Activated CD4-positive, alpha-beta T cell treated with anti-CD3 and anti-CD28 coated beads, Interleukin-10, Interleukin-2, amounts not matched to agents 100 ng/mL and 50 ng/mL, durations not matched to agents 16 hours and 8 hours (primary cell): ENCODE data around the gene GAS7.
A peak's percentile ranks its signal among the peaks of the same experiment; 100 is the strongest.

Experiments
- DNase-seq: peaks from one replicate; pipeline ENCODE4 v3.0.0-alpha.2; 2020

Gene GAS7

GRCh38 chr17:9973669-9974447, 224.5 kb downstream of the GAS7 start:
- no peak for DNase-seq

GRCh38 chr17:9971991-9972390, 226.4 kb downstream of the GAS7 start:
- DNase-seq = no peak

- no peak for DNase-seq
Measured at GRCh38 chr17:9969301-9969935, 229.0 kb downstream of the GAS7 start.

- DNase-seq = no peak
Measured at GRCh38 chr17:9968881-9969280, 229.5 kb downstream of the GAS7 start.

GRCh38 chr17:9968008-9968407, 230.4 kb downstream of the GAS7 start:
- peak; percentile 3 for DNase-seq

GRCh38 chr17:9959377-9959981, 238.9 kb downstream of the GAS7 start:
- peak; percentile 47 for DNase-seq

- no peak for DNase-seq
Measured at GRCh38 chr17:9958586-9959281, 239.7 kb downstream of the GAS7 start.

- DNase-seq = no peak
Measured at GRCh38 chr17:9957244-9957643, 241.2 kb downstream of the GAS7 start.

GRCh38 chr17:9956474-9957131, 241.8 kb downstream of the GAS7 start:
- DNase-seq = no peak

GRCh38 chr17:9953492-9953891, 244.9 kb downstream of the GAS7 start:
- no peak for DNase-seq

GRCh38 chr17:9951803-9952202, 246.6 kb downstream of the GAS7 start:
- DNase-seq = no peak

GRCh38 chr17:9948928-9949327, 249.5 kb downstream of the GAS7 start:
- no peak for DNase-seq

GRCh38 chr17:9944704-9945103, 253.7 kb downstream of the GAS7 start:
- DNase-seq = no peak

GRCh38 chr17:9943343-9943742, 255.1 kb downstream of the GAS7 start:
- no peak for DNase-seq

- DNase-seq = no peak
Measured at GRCh38 chr17:9942885-9943284, 255.5 kb downstream of the GAS7 start.

GRCh38 chr17:9941305-9941704, 257.1 kb downstream of the GAS7 start:
- no peak for DNase-seq

GRCh38 chr17:9940841-9941240, 257.6 kb downstream of the GAS7 start:
- no peak for DNase-seq

- no peak for DNase-seq
Measured at GRCh38 chr17:9938764-9939163, 259.6 kb downstream of the GAS7 start.

- DNase-seq = no peak
Measured at GRCh38 chr17:9937901-9938300, 260.5 kb downstream of the GAS7 start.

GRCh38 chr17:9937241-9937761, 261.1 kb downstream of the GAS7 start:
- no peak for DNase-seq

GRCh38 chr17:9936095-9936494, 262.3 kb downstream of the GAS7 start:
- DNase-seq = no peak

- DNase-seq = no peak
Measured at GRCh38 chr17:9935408-9935807, 263.0 kb downstream of the GAS7 start.

GRCh38 chr17:9934331-9934730, 264.1 kb downstream of the GAS7 start:
- no peak for DNase-seq
